SHP77 treated with DMSO at 0.1 percent for 48 hours (cell line): Measurements from ENCODE around the gene TMEM217.
A peak's percentile ranks its signal among the peaks of the same experiment; 100 is the strongest.
"Not testable (repeated sequence)": the region's sequence is repeated elsewhere in the genome, so short reads cannot be mapped to it uniquely, and the experiment has no call there.

Experiments used
- DNase-seq: peaks from one replicate; lab custom pipeline; 2025; lab: John Stamatoyannopoulos, UW

The TMEM217 gene

DNA sequence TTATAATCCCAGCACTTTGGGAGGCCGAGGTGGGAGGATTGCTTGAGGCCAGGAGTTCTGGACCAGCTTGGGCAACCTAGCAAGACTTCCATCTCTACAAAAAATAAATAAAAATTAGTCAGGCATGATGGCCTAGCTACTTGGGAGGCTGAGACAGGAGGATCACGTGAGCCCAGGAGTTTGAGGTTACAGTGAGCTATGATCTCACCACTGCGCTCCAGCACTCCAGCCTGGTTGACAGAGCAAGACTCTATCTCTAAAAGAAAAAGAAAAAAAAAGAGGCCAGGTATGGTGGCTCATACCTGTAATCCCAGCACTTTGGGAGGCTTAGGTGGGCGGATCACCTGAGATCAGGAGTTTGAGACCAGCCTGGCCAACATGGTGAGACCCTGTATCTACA, 77.3 kb downstream of the TMEM217 start:
- not testable (repeated sequence) for DNase-seq

DNA sequence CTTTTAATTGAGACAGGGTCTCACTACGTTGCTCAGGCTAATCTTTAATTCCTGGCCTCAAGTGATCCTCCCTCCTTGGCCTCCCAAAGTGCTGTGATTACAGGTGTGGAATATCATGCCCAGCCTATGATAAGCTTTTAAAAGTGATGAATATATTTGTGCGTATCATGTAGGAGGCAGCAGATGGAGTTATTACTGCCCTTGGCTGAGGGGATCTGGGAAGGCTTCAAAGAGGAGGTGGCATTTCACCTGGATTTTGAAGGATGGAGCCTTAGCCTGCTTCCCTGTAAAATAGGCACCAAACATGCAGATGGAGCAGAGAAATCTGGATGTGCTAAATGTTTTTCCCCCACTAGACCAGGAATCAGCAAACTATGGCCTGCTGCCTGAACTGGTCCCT, 77.9 kb downstream of the TMEM217 start:
- no peak for DNase-seq

DNA sequence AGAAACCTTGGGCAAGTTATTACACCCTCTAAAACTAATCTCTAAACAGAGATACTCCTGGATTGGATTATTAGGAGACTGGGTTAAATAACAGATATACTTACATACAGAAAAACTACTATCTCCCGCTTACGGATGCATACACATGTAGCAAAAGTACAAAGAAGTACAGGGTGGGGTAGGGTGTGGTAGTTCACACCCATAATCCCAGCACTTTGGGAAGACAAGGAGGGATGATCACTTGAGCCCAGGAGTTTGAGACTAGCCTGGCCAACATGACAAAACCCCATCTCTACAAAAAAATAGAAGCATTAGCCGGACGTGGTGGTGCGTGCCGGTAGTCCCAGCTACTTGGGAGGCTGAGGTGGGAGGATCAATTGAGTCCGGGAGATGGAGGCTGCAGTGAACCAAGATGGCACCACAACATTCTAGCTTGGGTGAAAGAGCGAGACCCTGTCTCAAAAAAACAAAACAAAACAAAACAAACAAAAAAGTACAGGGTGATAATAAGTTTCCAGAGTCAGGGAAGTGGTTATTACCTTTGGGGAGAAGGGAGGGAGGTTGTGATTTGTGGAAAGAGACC, 79.9 kb downstream of the TMEM217 start:
- no peak for DNase-seq

DNA sequence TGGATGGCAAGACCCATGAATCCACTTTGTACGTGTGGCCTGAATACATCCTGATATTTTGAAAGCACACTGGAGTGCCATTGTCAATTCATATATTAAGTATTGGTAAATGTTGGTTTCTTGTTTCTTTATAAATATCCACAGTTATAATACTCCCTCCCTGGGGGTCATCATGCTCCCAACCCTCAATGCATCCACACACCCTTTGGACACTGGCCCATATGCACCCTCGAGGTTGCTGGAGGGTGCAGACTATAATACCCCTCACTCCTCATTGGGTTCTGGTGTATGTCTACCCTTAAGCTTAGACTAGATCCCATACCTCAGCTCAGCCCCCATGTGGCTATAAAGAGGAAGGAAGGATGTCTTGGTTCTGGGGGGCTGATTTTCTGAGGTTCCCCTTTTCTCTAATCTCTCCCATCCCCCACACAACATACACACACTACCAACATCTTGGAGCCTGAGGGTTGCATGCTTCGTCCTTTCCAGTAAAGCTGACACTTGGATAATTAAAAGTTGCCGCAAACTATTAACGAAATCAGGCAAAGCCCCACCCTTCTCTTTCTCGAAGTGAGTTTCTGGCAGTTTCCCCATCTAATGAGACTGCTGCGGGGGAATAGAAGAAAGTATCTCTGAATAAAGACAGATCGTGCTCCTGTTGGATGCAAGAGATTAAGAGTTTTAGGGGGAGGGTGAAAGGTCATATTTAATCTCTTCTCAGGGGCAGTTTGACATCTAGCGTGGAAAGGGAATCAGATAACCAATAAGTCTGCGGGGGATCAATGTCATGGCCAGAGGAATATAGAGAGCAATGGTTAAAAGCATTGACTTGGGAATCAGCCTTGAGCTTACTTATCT, 80.6 kb downstream of the TMEM217 start:
- no peak for DNase-seq

DNA sequence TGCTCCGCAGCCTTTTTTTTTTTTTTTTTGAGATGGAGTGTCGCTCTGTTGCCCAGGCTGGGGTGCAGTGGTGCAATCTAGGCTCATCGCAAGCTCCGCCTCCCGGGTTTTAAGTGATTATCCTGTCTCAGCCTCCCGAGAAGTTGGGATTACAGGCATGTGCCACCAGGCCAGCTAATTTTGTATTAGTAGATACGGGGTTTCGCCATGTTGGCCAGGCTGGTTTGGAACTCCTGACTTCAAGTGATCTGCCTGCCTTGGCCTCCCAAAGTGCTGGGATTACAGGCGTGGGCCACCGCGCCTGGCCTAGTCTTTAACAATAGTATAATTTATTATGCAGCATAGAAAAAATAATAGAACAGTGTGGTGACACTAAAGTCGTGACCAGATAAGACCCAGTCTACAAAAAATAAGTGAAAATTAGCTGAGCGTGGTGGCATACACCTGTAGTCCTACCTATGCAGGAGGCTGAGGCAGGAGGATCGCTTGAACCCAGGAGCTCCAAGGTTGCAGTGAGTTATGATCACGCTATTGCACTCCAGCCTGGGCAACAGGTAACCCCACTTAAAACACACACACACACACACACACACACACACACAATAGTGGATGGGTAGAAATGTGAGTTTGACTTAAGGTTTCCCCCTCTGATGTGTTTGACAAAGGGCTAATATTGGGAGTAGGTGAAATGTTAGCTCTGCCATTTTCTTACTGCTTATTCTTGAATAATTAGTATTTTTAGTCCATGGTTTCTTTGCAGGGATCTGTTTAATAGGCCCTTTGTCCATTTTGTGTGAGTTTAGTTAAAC, 81.5 kb downstream of the TMEM217 start:
- no peak for DNase-seq

DNA sequence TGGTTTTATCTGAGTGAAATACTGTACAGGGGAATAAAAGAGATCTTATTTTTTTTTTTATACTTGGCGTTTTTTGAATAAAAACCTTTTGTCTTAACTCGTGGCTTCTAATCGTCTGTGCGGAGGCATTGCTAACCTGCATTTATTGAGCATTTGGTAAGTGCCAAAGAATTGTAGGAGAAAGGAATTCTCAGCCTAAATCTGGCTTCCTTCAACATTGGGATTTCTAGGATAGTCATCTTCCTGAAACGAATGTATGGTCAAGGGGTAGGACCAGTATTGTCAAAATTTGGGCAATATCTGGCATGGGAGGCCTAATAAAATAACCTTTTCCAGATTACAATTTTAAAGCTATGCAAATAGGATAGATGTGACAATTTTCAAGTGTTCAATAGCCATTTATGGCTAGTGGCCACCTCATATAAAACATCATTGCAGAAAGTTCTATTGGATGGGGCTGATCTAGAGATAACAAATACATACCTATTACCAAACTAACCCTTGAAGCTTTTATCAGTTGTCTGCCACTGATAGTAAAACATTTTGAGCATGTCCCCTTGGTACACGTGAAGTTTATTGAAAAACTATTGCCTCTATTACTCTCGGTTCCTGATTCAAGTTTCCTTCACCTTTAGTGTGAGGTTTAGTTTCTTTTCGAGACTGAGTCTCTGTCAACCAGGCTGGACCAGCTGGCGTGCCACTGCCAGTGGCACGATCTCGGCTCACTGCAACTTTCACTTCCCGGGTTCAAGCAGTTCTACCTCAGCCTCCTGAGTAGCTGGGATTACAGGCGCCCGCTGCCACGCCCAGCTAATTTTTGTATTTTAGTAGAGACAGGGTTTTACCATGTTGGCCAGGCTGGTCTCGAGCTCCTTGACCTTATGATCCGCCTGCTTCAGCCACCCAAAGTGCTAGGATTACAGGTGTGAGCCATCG, 82.3 kb downstream of the TMEM217 start:
- DNase-seq: no peak

DNA sequence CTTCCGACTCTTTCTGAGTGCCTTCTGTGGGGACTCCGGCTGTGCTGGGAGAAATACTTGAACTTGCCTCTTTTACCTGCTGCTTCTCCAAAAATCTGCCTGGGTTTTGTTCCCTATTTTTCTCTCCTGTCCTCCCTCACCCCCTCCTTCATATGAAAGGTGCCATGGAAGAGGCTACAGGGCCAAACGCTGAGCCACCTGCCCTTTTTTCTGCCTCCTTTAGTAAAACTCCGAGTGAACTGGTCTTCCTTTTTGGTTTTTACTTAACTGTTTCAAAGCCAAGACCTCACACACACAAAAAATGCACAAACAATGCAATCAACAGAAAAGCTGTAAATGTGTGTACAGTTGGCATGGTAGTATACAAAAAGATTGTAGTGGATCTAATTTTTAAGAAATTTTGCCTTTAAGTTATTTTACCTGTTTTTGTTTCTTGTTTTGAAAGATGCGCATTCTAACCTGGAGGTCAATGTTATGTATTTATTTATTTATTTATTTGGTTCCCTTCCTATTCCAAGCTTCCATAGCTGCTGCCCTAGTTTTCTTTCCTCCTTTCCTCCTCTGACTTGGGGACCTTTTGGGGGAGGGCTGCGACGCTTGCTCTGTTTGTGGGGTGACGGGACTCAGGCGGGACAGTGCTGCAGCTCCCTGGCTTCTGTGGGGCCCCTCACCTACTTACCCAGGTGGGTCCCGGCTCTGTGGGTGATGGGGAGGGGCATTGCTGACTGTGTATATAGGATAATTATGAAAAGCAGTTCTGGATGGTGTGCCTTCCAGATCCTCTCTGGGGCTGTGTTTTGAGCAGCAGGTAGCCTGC, 83.2 kb downstream of the TMEM217 start:
- DNase-seq: no peak

DNA sequence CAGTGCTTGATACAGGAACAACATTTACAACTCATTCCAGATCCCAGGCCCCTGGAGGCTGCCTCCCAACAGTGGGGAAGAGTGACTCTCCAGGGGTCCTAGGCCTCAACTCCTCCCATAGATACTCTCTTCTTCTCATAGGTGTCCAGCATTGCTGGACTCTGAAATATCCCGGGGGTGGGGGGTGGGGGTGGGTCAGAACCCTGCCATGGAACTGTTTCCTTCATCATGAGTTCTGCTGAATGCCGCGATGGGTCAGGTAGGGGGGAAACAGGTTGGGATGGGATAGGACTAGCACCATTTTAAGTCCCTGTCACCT, 83.8 kb downstream of the TMEM217 start:
- DNase-seq: no peak

DNA sequence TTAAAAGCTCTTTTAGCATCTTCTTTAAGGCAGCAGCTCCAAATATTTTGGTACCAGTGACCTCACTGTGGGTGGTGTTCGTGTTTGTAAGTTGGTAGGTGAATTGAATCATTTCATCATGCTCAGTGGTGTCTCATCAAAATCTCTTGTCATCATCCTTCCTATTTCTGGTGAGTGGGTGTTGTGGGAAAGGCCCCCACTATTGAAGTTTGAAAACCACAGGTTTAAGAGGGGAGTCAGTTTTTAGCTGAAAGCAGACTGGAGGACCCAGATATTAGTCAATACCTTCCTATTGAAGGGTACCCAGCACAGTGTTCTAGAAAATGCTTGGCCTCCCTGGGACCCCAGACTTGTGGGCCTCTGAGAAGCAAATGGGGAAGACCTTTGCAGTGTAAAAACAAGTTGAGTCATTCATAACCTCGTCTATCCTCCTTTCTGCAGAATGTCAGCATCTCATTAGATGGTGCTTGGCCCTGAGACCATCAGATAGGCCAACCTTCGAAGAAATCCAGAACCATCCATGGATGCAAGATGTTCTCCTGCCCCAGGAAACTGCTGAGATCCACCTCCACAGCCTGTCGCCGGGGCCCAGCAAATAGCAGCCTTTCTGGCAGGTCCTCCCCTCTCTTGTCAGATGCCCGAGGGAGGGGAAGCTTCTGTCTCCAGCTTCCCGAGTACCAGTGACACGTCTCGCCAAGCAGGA, 84.3 kb downstream of the TMEM217 start:
- DNase-seq: no peak

DNA sequence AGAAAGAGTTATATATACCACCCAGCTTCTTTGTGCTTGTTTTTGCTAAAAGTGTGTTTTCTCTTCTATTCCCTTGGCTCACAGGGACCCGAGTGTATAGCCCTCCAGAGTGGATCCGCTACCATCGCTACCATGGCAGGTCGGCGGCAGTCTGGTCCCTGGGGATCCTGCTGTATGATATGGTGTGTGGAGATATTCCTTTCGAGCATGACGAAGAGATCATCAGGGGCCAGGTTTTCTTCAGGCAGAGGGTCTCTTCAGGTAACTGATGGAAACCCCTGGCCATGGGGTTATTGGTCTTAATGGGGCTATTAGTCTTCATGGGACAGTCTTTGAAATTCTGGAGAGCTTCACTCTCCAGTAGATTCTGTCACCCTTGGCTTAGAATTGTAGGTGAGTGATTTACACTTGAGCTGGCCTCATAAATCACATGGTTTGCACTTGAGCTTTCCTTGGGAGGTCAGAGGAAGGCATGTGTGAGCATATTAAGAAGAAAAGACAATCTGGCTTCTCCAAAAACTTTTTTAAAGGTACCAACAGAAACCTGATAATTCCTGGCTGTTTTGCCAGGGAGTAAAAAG, 84.9 kb downstream of the TMEM217 start:
- DNase-seq: no peak

DNA sequence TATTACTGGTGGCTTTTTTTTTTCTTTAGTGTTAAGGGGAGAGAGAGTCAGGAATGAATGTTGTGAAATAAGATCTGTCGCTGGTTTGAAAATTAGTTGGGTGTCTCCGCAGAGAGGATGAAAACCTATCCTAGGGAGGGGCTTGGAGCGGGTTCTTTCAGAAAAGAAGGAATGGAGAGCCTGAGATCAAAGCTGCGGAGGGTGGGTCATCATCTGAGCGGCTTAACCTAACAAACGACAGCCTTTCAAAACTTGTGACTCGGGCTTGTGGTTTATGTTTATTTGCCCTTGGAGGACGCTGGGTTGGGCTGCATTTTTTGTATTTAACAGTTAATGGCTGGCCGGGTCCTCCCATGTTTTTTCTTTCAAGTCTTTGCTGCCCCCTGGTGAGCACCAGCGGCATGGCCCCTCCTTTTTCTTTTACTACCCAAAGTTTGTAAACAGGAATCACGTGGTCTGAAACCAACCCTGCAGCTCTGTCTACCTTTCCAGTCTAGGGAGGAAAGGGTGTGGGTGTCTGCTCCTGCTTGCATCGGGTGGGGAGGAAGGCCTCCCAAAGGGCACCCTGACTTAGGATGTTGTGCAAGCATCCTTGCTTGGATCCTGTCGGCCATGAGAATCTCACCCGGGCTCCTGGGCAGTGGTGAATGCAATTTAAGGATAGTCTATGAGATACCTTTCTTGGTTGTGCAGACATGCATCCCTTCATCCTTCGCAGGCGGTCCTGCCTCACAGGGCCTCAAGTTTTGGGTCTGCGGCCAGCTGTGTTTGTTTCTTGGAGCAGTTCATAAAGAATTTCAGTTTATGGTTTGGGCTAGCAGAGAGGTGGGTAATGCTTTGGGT, 85.8 kb downstream of the TMEM217 start:
- peak; percentile 73 for DNase-seq

DNA sequence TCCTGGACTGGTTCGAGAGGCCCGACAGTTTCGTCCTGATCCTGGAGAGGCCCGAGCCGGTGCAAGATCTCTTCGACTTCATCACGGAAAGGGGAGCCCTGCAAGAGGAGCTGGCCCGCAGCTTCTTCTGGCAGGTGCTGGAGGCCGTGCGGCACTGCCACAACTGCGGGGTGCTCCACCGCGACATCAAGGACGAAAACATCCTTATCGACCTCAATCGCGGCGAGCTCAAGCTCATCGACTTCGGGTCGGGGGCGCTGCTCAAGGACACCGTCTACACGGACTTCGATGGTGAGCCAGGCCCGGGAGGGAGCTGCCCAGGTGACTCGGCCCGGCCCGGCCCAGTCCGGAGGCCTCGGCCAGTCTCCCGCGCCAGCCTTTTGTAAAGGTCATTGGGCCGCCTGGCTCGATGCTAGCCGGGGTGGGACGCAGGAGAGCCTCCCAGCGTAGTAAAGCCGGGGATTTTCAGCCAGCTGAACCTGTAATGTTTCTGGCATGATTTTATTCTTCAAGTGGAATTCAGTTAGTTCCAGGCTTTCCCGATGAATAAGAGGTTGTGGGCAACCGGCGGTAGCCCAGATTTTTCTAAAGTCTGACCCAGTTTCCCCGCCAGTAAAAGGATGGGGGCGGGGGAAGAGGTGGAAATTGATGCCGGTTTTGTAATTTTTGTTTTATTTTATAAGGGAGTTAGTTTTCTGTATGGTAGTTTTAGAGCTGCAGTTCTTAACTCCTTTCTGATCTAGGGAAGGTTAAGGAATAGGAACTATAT, 86.6 kb downstream of the TMEM217 start:
- no peak for DNase-seq

DNA sequence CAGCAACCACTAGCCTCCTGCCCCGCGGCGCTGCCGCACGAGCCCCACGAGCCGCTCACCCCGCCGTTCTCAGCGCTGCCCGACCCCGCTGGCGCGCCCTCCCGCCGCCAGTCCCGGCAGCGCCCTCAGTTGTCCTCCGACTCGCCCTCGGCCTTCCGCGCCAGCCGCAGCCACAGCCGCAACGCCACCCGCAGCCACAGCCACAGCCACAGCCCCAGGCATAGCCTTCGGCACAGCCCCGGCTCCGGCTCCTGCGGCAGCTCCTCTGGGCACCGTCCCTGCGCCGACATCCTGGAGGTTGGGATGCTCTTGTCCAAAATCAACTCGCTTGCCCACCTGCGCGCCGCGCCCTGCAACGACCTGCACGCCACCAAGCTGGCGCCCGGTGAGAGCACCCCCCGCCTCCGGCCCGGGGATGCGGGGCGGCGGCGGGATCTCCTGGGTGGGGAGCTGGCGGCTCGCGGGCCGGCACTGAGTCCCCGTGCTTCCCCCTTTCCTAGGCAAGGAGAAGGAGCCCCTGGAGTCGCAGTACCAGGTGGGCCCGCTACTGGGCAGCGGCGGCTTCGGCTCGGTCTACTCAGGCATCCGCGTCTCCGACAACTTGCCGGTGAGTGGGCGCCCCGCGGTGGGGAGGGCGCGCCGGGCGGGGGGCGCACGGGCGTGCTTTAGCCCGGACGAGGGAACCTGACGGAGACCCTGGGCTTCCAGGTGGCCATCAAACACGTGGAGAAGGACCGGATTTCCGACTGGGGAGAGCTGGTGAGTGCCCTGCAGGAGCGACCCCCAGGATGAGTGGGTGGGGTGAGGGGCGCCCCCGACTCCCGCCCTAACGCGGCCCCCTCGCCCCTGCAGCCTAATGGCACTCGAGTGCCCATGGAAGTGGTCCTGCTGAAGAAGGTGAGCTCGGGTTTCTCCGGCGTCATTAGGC, 87.4 kb downstream of the TMEM217 start:
- no peak for DNase-seq

DNA sequence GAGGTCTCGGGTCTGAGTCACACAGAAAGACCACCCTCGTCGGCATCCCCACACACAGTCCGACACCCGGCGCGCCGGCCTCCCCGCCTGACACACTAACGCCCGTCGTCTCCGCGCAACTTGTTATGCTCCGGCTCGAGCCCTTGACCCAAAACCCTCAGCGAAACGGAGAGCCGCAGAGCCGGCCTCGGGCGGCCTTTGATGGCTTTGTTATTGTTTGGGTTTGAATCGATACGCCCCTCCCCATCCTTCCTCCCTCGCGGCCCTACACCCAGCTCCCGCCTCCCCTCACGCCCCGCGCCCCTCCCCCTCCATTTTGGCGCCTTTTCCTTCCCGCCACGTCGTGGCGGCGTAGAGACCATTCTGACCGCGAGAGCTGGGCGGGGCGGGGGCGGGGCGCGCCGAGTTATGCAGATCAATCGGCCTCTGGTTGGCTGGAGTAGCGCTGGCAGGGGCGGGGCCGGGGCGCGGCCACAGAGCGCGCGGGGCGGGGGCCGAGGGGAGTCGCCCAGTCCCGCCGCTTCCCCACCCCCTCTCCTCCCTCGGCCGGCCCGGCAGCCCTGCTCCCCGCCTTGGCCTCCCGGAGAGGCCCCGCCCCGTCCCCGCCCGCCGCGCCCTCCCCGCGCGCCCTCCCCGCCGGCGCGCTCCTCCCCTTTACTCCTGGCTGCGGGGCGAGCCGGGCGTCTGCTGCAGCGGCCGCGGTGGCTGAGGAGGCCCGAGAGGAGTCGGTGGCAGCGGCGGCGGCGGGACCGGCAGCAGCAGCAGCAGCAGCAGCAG, 88.3 kb downstream of the TMEM217 start, which contains the start of gene PIM1:
TSS of gene PIM1 (plus strand) at position 657 of the 777 bp plus-strand sequence. CDS start 424 bp downstream, outside the sequence.
- peak; percentile 72 for DNase-seq

DNA sequence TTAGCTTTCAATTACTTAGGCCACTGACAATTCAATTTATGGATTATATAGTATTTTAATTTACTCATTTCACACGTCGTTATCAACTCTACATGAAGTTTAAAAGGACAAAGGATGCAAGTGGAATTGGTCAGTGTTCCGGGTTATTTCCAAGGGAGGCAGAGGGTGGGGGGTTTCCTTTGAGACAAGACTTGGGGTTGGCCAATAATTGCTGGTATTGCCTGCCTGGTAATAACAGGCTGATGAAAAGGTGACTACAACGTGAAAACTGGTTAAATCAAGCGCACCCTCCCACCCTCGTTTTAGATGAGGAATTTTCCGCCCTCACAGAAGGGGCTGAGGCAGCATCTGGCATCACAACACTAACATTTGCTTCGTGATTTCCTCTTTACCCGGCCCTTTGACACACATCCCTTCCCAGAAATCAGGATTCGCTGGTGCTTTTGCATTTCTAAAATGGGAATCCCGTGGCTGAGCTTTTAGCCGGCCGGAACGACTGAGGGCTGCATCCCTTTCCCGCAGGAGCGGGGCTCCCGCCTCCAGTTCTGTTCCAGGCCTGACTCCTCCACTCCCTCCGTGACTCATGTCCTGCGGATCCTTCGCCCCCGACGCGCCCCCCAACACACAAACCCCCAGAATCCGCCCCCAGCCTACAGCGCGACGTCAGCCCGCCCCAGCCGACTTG, 89.0 kb downstream of the TMEM217 start:
- DNase-seq: no peak
